A549 treated with Mapracorat at 1 μM for 4 hours (cell line): Measurements from ENCODE around the gene PCDHGB6. TPM values are rescaled to one million over a fixed set of nuclear protein-coding genes. Genes with fewer than 3 reads are reported as not detected.

Experiments used
- total RNA-seq: library from RNA; stranded (reverse); fragments of 200-300 nt; extraction: Qiagen RNA extraction; gene quantifications from 5 replicates; pipeline ENCODE4 v1.2.3, GENCODE V29; 2022

PCDHGB6 gene
- total RNA-seq, 1 experiment from 2014 or later, result 0.12 TPM

Other genes starting within 250 kb of the PCDHGB6 start
- 0.05 TPM in 1 of 5 replicates, not detected in the others for gene PCDHB7, start 235.4 kb upstream of the PCDHGB6 start, total RNA-seq
- 0.19 to 0.42 TPM (median 0.22 TPM) in 5 replicates for gene PCDHB8, start 230.2 kb upstream of the PCDHGB6 start, total RNA-seq
- gene PCDHB16, start 225.6 kb upstream of the PCDHGB6 start, total RNA-seq, result 0.05 to 0.08 TPM (median 0.05 TPM) in 4 of 5 replicates, not detected in the other
- gene PCDHB9, start 220.9 kb upstream of the PCDHGB6 start, total RNA-seq, result 0.03 to 0.26 TPM (median 0.05 TPM) in 3 of 5 replicates, not detected in the others
- gene PCDHB10, start 215.7 kb upstream of the PCDHGB6 start, total RNA-seq, result not detected in 5 replicates
- gene PCDHB11, start 208.4 kb upstream of the PCDHGB6 start, total RNA-seq, result 0.05 to 0.08 TPM (median 0.08 TPM) in 4 of 5 replicates, not detected in the other
- gene PCDHB12, start 199.3 kb upstream of the PCDHGB6 start, total RNA-seq, result 0.06 TPM in 1 of 5 replicates, not detected in the others
- gene PCDHB13, start 194.1 kb upstream of the PCDHGB6 start, total RNA-seq, result 0.04 to 0.12 TPM (median 0.05 TPM) in 5 replicates
- gene PCDHB14, start 184.7 kb upstream of the PCDHGB6 start, total RNA-seq, result 0.05 to 0.21 TPM (median 0.14 TPM) in 5 replicates
- gene PCDHB15, start 162.6 kb upstream of the PCDHGB6 start, total RNA-seq, result 0.06 to 0.11 TPM (median 0.10 TPM) in 3 of 5 replicates, not detected in the others
- not detected in 5 replicates for gene SLC25A2, start 104.0 kb upstream of the PCDHGB6 start, total RNA-seq
- gene TAF7, start 87.2 kb upstream of the PCDHGB6 start, total RNA-seq, result 60.0 to 73.5 TPM (median 68.7 TPM) in 5 replicates
- gene PCDHGA1, start 77.5 kb upstream of the PCDHGB6 start, total RNA-seq, result 0.24 to 0.29 TPM (median 0.26 TPM) in 5 replicates
- gene PCDHGA2, start 69.3 kb upstream of the PCDHGB6 start, total RNA-seq, result 0.42 to 0.91 TPM (median 0.68 TPM) in 5 replicates
- not detected in 5 replicates for gene PCDHGA3, start 64.2 kb upstream of the PCDHGB6 start, total RNA-seq
- 1.3 to 2.0 TPM (median 1.9 TPM) in 5 replicates for gene PCDHGB1, start 57.9 kb upstream of the PCDHGB6 start, total RNA-seq
- 0.07 to 0.22 TPM (median 0.12 TPM) in 5 replicates for gene PCDHGA4, start 53.0 kb upstream of the PCDHGB6 start, total RNA-seq
- 0.06 to 0.11 TPM (median 0.07 TPM) in 4 of 5 replicates, not detected in the other for gene PCDHGB2, start 48.0 kb upstream of the PCDHGB6 start, total RNA-seq
- 0.09 to 0.17 TPM (median 0.14 TPM) in 5 replicates for gene PCDHGA5, start 43.9 kb upstream of the PCDHGB6 start, total RNA-seq
- gene PCDHGB3, start 37.8 kb upstream of the PCDHGB6 start, total RNA-seq, result 0.10 to 0.31 TPM (median 0.21 TPM) in 5 replicates
- gene PCDHGA6, start 34.1 kb upstream of the PCDHGB6 start, total RNA-seq, result 0.13 to 0.27 TPM (median 0.21 TPM) in 5 replicates
- 0.69 to 1.1 TPM (median 0.90 TPM) in 5 replicates for gene PCDHGA7, start 25.3 kb upstream of the PCDHGB6 start, total RNA-seq
- gene PCDHGB4, start 20.3 kb upstream of the PCDHGB6 start, total RNA-seq, result 0.55 to 1.0 TPM (median 0.97 TPM) in 5 replicates
- 0.02 to 0.06 TPM (median 0.06 TPM) in 3 of 5 replicates, not detected in the others for gene PCDHGA8, start 15.4 kb upstream of the PCDHGB6 start, total RNA-seq
- 1.6 to 2.6 TPM (median 2.2 TPM) in 5 replicates for gene PCDHGB5, start 10.1 kb upstream of the PCDHGB6 start, total RNA-seq
- 0.06 to 0.08 TPM (median 0.06 TPM) in 3 of 5 replicates, not detected in the others for gene PCDHGA9, start 5.2 kb upstream of the PCDHGB6 start, total RNA-seq
- gene PCDHGA10, start 5.0 kb downstream of the PCDHGB6 start, total RNA-seq, result 0.02 to 0.03 TPM in 2 of 5 replicates, not detected in the others
- 0.05 to 0.10 TPM (median 0.07 TPM) in 3 of 5 replicates, not detected in the others for gene PCDHGB7, start 9.7 kb downstream of the PCDHGB6 start, total RNA-seq
- 0.04 to 0.06 TPM (median 0.05 TPM) in 3 of 5 replicates, not detected in the others for gene PCDHGA11, start 13.0 kb downstream of the PCDHGB6 start, total RNA-seq
- 0.02 TPM in 1 of 5 replicates, not detected in the others for gene PCDHGA12, start 22.5 kb downstream of the PCDHGB6 start, total RNA-seq
- 5.1 to 6.3 TPM (median 5.9 TPM) in 5 replicates for gene PCDHGC3, start 67.9 kb downstream of the PCDHGB6 start, total RNA-seq
- gene PCDHGC4, start 77.0 kb downstream of the PCDHGB6 start, total RNA-seq, result not detected in 5 replicates
- gene PCDHGC5, start 81.1 kb downstream of the PCDHGB6 start, total RNA-seq, result not detected in 5 replicates
- 95.8 to 107 TPM (median 98.2 TPM) in 5 replicates for gene DIAPH1, start 211.0 kb downstream of the PCDHGB6 start, total RNA-seq
- 44.0 to 51.0 TPM (median 48.7 TPM) in 5 replicates for gene HDAC3, start 228.8 kb downstream of the PCDHGB6 start, total RNA-seq
- 3.5 to 5.4 TPM (median 4.5 TPM) in 5 replicates for gene RELL2, start 229.0 kb downstream of the PCDHGB6 start, total RNA-seq
- gene FCHSD1, start 243.4 kb downstream of the PCDHGB6 start, total RNA-seq, result 9.1 to 13.3 TPM (median 9.9 TPM) in 5 replicates